ENCODE measurements around the gene VSTM2B. TPM values are rescaled to one million over a fixed set of nuclear protein-coding genes. Genes with fewer than 3 reads are reported as not detected.
A peak's percentile ranks its signal among the peaks of the same experiment; 100 is the strongest.

Gene VSTM2B
- total and polyA plus RNA-seq, 2 of the 13 experiments (the other 11 are each of a cell fraction or from before 2014, with no cell fraction given): not detected

- TF ChIP-seq ZXDC (CRISPR knock-in tag; IDR thresholded peaks at IDR 0.05) (no peak; the same call in 1 of the 2 replicates), NR2F2 (IDR thresholded peaks at IDR 0.05; ENCODE audit: borderline replicate concordance, low read depth) (no peak), ZBTB1 (CRISPR knock-in tag; IDR thresholded peaks at IDR 0.05; ENCODE audit: borderline replicate concordance) (no peak), UBTF (CRISPR knock-in tag; IDR thresholded peaks at IDR 0.05) (peak; percentile 38; the same call in 1 of the 2 replicates), KAT8 (CRISPR knock-in tag; IDR thresholded peaks at IDR 0.05) (peak; percentile 100), ZNF768 (CRISPR knock-in tag; IDR thresholded peaks at IDR 0.05) (no peak), MATR3 (CRISPR knock-in tag; IDR thresholded peaks at IDR 0.05) (no peak), ZNF709 (CRISPR knock-in tag; IDR thresholded peaks at IDR 0.05) (peak; percentile 80), ZSCAN30 (CRISPR knock-in tag; IDR thresholded peaks at IDR 0.05) (no peak), NCOA2 (CRISPR knock-in tag; IDR thresholded peaks at IDR 0.05) (no peak), CTCF (CRISPR knock-in tag; IDR thresholded peaks at IDR 0.05) (no peak), CBX2 (IDR thresholded peaks at IDR 0.05; ENCODE audit: low read depth, low read length) (no peak), CBX2 (CRISPR knock-in tag; IDR thresholded peaks at IDR 0.05; ENCODE audit: low read depth) (no peak), ZNF546 (CRISPR knock-in tag; conservative IDR thresholded peaks at IDR 0.05) (0 out of 2 replicates have a peak, but pooled peaks have one; percentile 53), ZBTB7B (CRISPR knock-in tag; IDR thresholded peaks at IDR 0.05) (peak; percentile 62; the same call in 1 of the 2 replicates), NFE2L1 (CRISPR knock-in tag; IDR thresholded peaks at IDR 0.05; ENCODE audit: borderline replicate concordance) (no peak)
- TF ChIP-seq, protein P1, sequence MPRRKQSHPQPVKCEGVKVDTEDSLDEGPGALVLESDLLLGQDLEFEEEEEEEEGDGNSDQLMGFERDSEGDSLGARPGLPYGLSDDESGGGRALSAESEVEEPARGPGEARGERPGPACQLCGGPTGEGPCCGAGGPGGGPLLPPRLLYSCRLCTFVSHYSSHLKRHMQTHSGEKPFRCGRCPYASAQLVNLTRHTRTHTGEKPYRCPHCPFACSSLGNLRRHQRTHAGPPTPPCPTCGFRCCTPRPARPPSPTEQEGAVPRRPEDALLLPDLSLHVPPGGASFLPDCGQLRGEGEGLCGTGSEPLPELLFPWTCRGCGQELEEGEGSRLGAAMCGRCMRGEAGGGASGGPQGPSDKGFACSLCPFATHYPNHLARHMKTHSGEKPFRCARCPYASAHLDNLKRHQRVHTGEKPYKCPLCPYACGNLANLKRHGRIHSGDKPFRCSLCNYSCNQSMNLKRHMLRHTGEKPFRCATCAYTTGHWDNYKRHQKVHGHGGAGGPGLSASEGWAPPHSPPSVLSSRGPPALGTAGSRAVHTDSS (CRISPR knock-in tag; conservative IDR thresholded peaks at IDR 0.05): no peak
- TF ChIP-seq, protein P2, sequence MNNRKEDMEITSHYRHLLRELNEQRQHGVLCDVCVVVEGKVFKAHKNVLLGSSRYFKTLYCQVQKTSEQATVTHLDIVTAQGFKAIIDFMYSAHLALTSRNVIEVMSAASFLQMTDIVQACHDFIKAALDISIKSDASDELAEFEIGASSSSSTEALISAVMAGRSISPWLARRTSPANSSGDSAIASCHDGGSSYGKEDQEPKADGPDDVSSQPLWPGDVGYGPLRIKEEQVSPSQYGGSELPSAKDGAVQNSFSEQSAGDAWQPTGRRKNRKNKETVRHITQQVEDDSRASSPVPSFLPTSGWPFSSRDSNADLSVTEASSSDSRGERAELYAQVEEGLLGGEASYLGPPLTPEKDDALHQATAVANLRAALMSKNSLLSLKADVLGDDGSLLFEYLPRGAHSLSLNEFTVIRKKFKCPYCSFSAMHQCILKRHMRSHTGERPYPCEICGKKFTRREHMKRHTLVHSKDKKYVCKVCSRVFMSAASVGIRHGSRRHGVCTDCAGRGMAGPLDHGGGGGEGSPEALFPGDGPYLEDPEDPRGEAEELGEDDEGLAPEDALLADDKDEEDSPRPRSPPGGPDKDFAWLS (CRISPR knock-in tag; IDR thresholded peaks at IDR 0.05; ENCODE audit: borderline replicate concordance): no peak
Measured at GRCh38 chr19:29605653-29606419, 80.0 kb downstream of the VSTM2B start, which contains the start of gene POP4 (continued).
